ENCODE measurements around the gene ADCY10. TPM values are rescaled to one million over a fixed set of nuclear protein-coding genes. Genes with fewer than 3 reads are reported as not detected.
A peak's percentile ranks its signal among the peaks of the same experiment; 100 is the strongest.

Gene ADCY10
- total and polyA plus RNA-seq, 9 of the 15 experiments (the other 6 are each of a cell fraction or from before 2014, with no cell fraction given), result 0.08 to 0.86 (median 0.22) TPM

DNA sequence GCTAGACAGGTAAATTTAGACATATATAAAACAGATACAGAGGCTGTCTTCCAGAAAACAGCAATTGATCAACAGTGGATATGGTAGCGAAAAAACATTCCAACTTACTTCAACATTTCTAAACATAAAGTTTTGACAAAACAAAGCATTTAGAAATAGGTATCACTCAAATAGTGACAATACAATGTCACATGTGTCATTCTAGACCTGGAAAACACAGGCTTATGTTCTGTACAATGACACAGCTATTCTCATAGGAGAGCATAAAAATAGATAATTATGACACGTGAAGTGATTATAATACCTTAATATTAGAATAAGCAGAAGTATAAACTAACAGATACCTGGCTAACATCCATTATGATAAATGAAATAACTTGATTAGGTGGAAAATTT, 14.5 kb upstream of the ADCY10 start (continued):
- TF ChIP-seq AFF4 (CRISPR knock-in tag; IDR thresholded peaks at IDR 0.05) (0 out of 2 replicates have a peak, but pooled peaks have one; percentile 30), BRCA1 (IDR thresholded peaks at IDR 0.05) (no peak), BRCA1 (CRISPR knock-in tag; IDR thresholded peaks at IDR 0.05) (no peak), JUNB (CRISPR knock-in tag; conservative IDR thresholded peaks at IDR 0.05) (no peak), L3MBTL2 (IDR thresholded peaks at IDR 0.05) (no peak), C11orf30 (IDR thresholded peaks at IDR 0.05; ENCODE audit: low read depth) (peak; percentile 93), JUN (IDR thresholded peaks at IDR 0.05; ENCODE audit: borderline replicate concordance, low read depth, low read length) (no peak), JUN (CRISPR knock-in tag; IDR thresholded peaks at IDR 0.05; ENCODE audit: borderline replicate concordance) (no peak), KLF1 (tag; IDR thresholded peaks at IDR 0.05) (no peak), TEAD2 (tag; IDR thresholded peaks at IDR 0.05) (no peak), ZNF408 (CRISPR knock-in tag; IDR thresholded peaks at IDR 0.05; ENCODE audit: low read depth) (no peak), ARID2 (IDR thresholded peaks at IDR 0.05) (no peak), TFE3 (CRISPR knock-in tag; IDR thresholded peaks at IDR 0.05) (no peak), MLX (CRISPR knock-in tag; conservative IDR thresholded peaks at IDR 0.05) (no peak), ATF7 (IDR thresholded peaks at IDR 0.05) (0 out of 2 replicates have a peak, but pooled peaks have one; percentile 40)
- TF ChIP-seq, protein P1, sequence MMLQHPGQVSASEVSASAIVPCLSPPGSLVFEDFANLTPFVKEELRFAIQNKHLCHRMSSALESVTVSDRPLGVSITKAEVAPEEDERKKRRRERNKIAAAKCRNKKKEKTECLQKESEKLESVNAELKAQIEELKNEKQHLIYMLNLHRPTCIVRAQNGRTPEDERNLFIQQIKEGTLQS (IDR thresholded peaks at IDR 0.05), result 0 out of 2 replicates have a peak, but pooled peaks have one; percentile 23
- TF ChIP-seq, protein P1 (CRISPR knock-in tag; conservative IDR thresholded peaks at IDR 0.05), result no peak
- TF ChIP-seq, protein P2, sequence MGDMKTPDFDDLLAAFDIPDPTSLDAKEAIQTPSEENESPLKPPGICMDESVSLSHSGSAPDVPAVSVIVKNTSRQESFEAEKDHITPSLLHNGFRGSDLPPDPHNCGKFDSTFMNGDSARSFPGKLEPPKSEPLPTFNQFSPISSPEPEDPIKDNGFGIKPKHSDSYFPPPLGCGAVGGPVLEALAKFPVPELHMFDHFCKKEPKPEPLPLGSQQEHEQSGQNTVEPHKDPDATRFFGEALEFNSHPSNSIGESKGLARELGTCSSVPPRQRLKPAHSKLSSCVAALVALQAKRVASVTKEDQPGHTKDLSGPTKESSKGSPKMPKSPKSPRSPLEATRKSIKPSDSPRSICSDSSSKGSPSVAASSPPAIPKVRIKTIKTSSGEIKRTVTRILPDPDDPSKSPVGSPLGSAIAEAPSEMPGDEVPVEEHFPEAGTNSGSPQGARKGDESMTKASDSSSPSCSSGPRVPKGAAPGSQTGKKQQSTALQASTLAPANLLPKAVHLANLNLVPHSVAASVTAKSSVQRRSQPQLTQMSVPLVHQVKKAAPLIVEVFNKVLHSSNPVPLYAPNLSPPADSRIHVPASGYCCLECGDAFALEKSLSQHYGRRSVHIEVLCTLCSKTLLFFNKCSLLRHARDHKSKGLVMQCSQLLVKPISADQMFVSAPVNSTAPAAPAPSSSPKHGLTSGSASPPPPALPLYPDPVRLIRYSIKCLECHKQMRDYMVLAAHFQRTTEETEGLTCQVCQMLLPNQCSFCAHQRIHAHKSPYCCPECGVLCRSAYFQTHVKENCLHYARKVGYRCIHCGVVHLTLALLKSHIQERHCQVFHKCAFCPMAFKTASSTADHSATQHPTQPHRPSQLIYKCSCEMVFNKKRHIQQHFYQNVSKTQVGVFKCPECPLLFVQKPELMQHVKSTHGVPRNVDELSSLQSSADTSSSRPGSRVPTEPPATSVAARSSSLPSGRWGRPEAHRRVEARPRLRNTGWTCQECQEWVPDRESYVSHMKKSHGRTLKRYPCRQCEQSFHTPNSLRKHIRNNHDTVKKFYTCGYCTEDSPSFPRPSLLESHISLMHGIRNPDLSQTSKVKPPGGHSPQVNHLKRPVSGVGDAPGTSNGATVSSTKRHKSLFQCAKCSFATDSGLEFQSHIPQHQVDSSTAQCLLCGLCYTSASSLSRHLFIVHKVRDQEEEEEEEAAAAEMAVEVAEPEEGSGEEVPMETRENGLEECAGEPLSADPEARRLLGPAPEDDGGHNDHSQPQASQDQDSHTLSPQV (IDR thresholded peaks at IDR 0.05), result peak; percentile 65; the same call in 1 of the 2 replicates
